GM12891 (cell line): ENCODE results near the gene CNTNAP5.

Experiments
- PAX5 ChIP-seq: IDR thresholded peaks from 2 replicates; pipeline ENCODE4 v1.6.1; 2011; ENCODE audit warnings: low read length, moderate library complexity, mild to moderate bottlenecking; ENCODE audit not compliant: insufficient read depth, severe bottlenecking
- POLR2A ChIP-seq: IDR thresholded peaks from 2 replicates; pipeline ENCODE4 v1.6.1; 2011; ENCODE audit warnings: low read depth, low read length, control low read depth
- POLR2AphosphoS5 ChIP-seq: IDR thresholded peaks from 2 replicates; pipeline ENCODE4 v1.6.1; 2011; ENCODE audit warnings: low read depth, low read length, control low read depth
- POU2F2 ChIP-seq: IDR thresholded peaks from 2 replicates; pipeline ENCODE4 v1.6.1; 2011; ENCODE audit warnings: low read depth, mild to moderate bottlenecking, control low read depth, low read length, moderate library complexity
- SPI1 ChIP-seq: IDR thresholded peaks from 2 replicates; pipeline ENCODE4 v1.6.1; 2011; ENCODE audit warnings: low read depth, low read length, control low read depth
- TAF1 ChIP-seq: IDR thresholded peaks from 2 replicates; pipeline ENCODE4 v1.6.1; 2011; ENCODE audit warnings: low read depth, low read length, control low read depth

DNA sequence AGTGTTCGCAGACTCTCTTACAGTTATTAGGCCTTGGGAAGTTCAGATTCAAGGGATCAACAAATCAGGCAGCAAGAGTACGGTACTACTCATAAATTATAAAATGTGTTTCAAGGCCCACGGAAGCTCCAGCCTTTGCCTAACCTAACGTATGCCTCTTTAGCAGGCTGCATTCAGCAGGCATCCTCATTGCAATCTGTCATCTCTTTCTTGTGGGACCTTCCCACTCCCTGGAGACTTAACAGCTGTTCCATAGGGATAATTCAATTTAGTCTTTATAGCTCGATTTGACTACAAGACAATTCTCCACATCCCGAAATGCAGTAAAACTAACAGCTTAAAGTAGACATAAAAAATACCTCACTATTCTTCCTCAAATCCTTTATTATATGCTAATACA lies 453.7 kb downstream of the CNTNAP5 start:
- TF ChIP-seq POLR2A (no peak), TAF1 (no peak), POLR2AphosphoS5 (no peak), POU2F2 (no peak), PAX5 (no peak), SPI1 (no peak)
